ENCODE measurements around the gene ATF5.

ATF5 gene

DNA sequence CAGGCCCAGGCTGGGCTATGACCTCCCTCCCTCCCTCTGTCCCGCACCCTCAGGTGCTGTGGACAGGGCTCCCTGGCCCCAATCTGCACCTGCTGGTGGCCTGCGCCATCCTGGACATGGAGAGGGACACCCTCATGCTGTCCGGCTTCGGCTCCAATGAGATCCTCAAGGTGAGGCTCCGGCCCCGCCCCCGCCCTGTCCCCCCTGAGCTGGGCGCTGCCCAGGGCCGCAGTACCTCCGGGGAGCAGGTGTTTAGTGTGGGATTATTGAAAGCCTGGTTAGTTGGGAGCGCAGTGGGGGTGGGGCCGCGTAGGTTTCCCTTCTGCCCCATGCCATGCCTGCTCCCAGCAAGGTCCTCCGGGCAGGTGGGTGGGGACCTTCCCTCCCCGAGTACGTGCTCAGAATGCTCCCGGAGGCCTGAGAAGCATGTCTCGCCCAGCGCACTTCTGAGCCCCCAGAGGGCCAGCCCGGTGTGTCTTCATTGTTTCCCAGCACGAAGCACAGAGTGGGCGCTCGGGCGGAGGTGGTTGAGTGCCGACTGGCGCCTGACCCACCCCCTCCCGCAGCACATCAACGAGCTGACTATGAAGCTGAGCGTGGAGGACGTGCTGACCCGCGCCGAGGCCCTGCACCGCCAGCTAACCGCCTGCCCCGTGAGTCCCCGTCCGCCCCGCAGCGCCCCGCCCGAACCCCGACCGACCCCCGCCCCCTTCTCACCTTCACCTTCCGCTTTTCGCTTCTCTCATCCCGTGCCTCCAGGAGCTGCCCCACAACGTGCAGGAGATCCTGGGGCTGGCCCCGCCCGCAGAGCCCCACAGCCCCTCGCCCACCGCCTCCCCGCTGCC, 41.1 kb upstream of the ATF5 start:
- H3K4me3 ChIP-seq (ENCODE audit: low read length in 2 of 2): no peak overlapping the region
- peaks cover 10 to 16% of the 10 kb centered on the region in 2 donors for H3K27me3 ChIP-seq (ENCODE audit: control insufficient read depth in 1 of 2, insufficient read depth in 2 of 2, low read length in 2 of 2)
- H3K9ac ChIP-seq (ENCODE audit: low read length in 2 of 2): no peak overlapping the region
- peaks cover 0 to 2% of the 10 kb centered on the region in 2 donors for H3K9me3 ChIP-seq (ENCODE audit: control insufficient read depth in 2 of 2, low read length in 2 of 2)
- H3K36me3 ChIP-seq (ENCODE audit: control insufficient read depth in 2 of 2, insufficient read depth in 2 of 2, low read length in 2 of 2): peaks cover 21 to 28% of the 10 kb centered on the region in 2 donors
- H3K27ac ChIP-seq (ENCODE audit: low read length): no peak overlapping the region
- peaks cover 6% of the 10 kb centered on the region for H3K4me1 ChIP-seq (ENCODE audit: control insufficient read depth, insufficient read depth, low read length)

- Histone ChIP-seq H3K27me3 (ENCODE audit: control insufficient read depth in 1 of 2, insufficient read depth in 2 of 2, low read length in 2 of 2) (peaks cover 10 to 17% of the 10 kb centered on the region in 2 donors), H3K4me3 (ENCODE audit: low read length in 2 of 2) (no peak overlapping the region), H3K27ac (ENCODE audit: low read length) (no peak overlapping the region), H3K36me3 (ENCODE audit: control insufficient read depth in 2 of 2, insufficient read depth in 2 of 2, low read length in 2 of 2) (peaks cover 15 to 23% of the 10 kb centered on the region in 2 donors), H3K4me1 (ENCODE audit: control insufficient read depth, insufficient read depth, low read length) (peaks cover 6% of the 10 kb centered on the region), H3K9me3 (ENCODE audit: control insufficient read depth in 2 of 2, low read length in 2 of 2) (no peaks in the 10 kb centered on the region), H3K9ac (ENCODE audit: low read length in 2 of 2) (no peak overlapping the region)
These were observed 40.5 kb upstream of the ATF5 start for GRCh38 chr19:49888510-49888824.

DNA sequence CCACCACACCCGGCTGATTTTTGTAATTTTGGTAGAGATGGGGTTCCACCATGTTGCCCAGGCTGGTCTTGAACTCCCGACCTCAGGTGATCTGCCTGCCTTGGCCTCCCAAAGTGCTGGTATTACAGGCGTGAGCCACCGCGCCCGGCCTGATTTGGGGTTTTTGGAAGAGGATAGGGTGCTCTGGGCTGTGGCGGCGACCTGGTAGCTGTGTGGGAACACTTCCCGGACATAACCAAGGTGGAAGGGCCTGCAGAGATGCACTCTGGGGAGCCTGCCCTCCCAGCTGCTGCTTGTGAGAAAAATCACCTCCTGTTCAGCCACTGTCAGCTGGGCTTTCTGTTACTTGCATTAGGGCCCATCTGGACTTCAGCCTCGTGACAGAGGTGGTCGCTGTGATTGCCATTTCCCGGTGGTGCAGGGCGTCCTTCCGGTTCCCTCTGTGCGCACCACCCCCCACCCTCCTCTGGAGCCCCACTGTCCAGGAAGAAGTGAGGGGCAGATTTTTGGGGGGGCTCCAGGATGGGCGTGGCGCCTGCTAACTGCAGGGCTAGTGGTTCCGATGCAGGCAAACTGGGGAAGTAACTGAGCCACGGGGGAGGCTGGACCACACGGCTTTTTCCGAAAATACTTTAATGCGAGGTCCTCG, 39.8 kb upstream of the ATF5 start:
- no peak overlapping the region for H3K27ac ChIP-seq (ENCODE audit: low read length)
- peaks cover 8 to 16% of the 10 kb centered on the region in 2 donors for H3K36me3 ChIP-seq (ENCODE audit: control insufficient read depth in 2 of 2, insufficient read depth in 2 of 2, low read length in 2 of 2)

DNA sequence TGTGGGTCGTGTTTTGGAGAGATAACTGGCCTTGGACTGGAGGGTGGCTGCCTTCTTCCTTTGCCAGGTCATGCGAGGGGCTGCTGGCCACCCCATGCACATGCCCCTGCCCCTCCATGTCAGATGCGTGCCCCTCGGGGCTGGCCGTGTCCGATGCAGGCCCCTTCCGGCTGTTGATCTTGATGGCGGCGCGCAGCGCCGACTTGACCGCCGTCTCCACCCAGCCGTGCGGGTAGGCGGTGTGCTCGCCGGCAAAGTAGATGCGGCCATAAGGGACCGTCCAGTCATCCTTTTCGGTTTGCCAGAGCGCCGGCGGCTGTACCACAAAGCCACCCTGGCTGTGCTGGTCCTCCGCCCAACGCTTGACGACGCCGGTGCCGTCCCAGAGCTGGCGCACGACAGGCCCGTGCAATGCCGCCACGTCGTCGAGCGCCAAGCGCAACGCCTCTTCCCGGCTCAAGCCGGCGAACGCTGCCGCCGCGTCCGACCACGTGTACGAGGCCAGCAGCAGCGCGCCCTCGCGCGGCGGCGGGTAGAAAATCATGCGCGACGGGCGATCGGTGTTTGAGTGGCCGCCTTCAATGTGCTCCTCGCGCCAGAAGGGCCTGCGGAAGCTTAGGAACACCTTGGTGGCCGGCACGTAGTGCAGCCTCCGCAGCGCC, 39.2 kb upstream of the ATF5 start:
- no peak overlapping the region for H3K9ac ChIP-seq (ENCODE audit: low read length in 2 of 2)
- no peak overlapping the region for H3K27ac ChIP-seq (ENCODE audit: low read length)
- peak overlapping the region in 1 of 2 donors; percentile 35 for H3K4me3 ChIP-seq (ENCODE audit: low read length in 2 of 2)
- no peaks in the 10 kb centered on the region for H3K9me3 ChIP-seq (ENCODE audit: control insufficient read depth in 2 of 2, low read length in 2 of 2)
- H3K36me3 ChIP-seq (ENCODE audit: control insufficient read depth in 2 of 2, insufficient read depth in 2 of 2, low read length in 2 of 2): peaks cover 2 to 9% of the 10 kb centered on the region in 2 donors
- peaks cover 6% of the 10 kb centered on the region for H3K4me1 ChIP-seq (ENCODE audit: control insufficient read depth, insufficient read depth, low read length)
- H3K27me3 ChIP-seq (ENCODE audit: control insufficient read depth in 1 of 2, insufficient read depth in 2 of 2, low read length in 2 of 2): peaks cover 10 to 17% of the 10 kb centered on the region in 2 donors

More for the DNA sequence above, 39.8 kb upstream of the ATF5 start:
- Histone ChIP-seq H3K9me3 (ENCODE audit: control insufficient read depth in 2 of 2, low read length in 2 of 2) (no peaks in the 10 kb centered on the region), H3K27me3 (ENCODE audit: control insufficient read depth in 1 of 2, insufficient read depth in 2 of 2, low read length in 2 of 2) (peaks cover 10 to 17% of the 10 kb centered on the region in 2 donors), H3K4me3 (ENCODE audit: low read length in 2 of 2) (no peak overlapping the region), H3K9ac (ENCODE audit: low read length in 2 of 2) (no peak overlapping the region), H3K4me1 (ENCODE audit: control insufficient read depth, insufficient read depth, low read length) (peaks cover 6% of the 10 kb centered on the region)

DNA sequence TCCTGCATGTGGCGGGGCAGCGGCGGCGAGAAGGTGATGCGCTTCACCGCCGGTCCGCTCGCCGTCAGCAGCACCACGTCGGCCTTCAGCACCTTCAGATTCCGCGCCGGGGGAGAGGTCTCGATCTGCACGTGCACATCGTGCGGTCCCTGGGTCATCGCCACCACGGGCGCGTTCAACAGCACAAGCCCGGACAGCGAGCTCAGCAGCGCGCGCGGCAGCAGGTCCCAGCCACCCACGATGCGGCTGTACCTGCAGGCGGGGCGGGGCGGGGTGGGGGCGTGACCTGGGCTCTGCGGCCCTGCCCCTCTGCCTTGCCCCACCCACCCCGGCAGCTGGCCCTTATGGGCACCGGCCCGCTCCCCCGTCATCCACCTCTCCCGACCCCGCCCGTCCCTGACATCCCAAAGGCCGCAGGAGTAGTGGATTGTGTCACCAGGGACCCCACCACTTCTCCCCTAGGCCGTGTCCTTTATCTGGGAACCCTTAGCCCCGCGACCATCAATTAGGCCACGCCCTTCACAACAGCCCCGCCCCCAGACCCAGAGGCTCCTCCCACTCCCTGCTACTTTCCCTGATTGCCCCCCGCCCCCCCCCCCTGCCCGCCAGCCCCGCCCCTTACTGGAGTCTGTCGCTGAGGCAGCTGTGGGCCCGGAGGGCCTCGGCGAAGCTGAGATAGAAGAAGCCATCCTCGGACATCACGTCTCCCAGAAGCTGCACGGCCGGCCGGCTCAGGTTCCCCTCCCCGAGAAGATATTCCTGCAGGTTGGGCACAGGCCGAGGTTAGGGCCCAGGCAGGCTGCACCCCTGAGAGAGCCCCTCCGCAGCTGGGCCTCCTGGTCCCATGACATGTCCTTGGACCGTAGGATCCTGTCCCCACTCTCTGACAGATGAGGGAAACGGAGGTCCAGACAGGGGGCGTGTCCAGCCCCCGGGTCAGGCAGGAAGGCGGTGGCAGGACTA, 38.4 kb upstream of the ATF5 start:
- H3K4me3 ChIP-seq (ENCODE audit: low read length in 2 of 2): peak overlapping the region in 1 of 2 donors; percentile 35
- peaks cover 10 to 17% of the 10 kb centered on the region in 2 donors for H3K27me3 ChIP-seq (ENCODE audit: control insufficient read depth in 1 of 2, insufficient read depth in 2 of 2, low read length in 2 of 2)
- no peak overlapping the region for H3K27ac ChIP-seq (ENCODE audit: low read length)
- no peak overlapping the region for H3K9ac ChIP-seq (ENCODE audit: low read length in 2 of 2)
- H3K9me3 ChIP-seq (ENCODE audit: control insufficient read depth in 2 of 2, low read length in 2 of 2): no peaks in the 10 kb centered on the region
- H3K36me3 ChIP-seq (ENCODE audit: control insufficient read depth in 2 of 2, insufficient read depth in 2 of 2, low read length in 2 of 2): peaks cover 0 to 6% of the 10 kb centered on the region in 2 donors
- H3K4me1 ChIP-seq (ENCODE audit: control insufficient read depth, insufficient read depth, low read length): peaks cover 6% of the 10 kb centered on the region

DNA sequence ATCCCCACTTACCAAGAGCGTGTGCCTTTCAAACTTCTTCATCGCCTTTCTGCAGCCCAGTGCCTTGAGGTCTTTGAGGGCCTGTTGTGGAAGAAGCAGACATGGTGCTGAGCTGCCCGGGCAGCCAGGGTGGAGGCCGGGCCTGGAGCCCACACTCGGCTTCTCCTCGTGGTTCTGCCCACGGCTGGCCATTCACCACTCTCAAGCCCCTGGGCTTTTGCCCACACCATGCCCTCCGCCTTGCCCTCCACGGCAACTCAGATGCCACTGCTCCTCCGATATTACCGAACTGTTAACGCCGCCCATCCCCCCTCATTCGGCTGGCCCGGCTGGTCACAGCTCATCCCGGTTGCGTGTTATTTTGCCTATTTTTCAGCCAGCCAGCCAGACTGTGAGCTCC, 37.6 kb upstream of the ATF5 start:
- H3K27me3 ChIP-seq (ENCODE audit: control insufficient read depth in 1 of 2, insufficient read depth in 2 of 2, low read length in 2 of 2): peaks cover 10 to 17% of the 10 kb centered on the region in 2 donors
- H3K9ac ChIP-seq (ENCODE audit: low read length in 2 of 2): no peak overlapping the region
- no peaks in the 10 kb centered on the region for H3K9me3 ChIP-seq (ENCODE audit: control insufficient read depth in 2 of 2, low read length in 2 of 2)
- peaks cover 0 to 3% of the 10 kb centered on the region in 2 donors for H3K36me3 ChIP-seq (ENCODE audit: control insufficient read depth in 2 of 2, insufficient read depth in 2 of 2, low read length in 2 of 2)
- H3K4me1 ChIP-seq (ENCODE audit: control insufficient read depth, insufficient read depth, low read length): peaks cover 6% of the 10 kb centered on the region
- no peak overlapping the region for H3K27ac ChIP-seq (ENCODE audit: low read length)
- no peak overlapping the region for H3K4me3 ChIP-seq (ENCODE audit: low read length in 2 of 2)

DNA sequence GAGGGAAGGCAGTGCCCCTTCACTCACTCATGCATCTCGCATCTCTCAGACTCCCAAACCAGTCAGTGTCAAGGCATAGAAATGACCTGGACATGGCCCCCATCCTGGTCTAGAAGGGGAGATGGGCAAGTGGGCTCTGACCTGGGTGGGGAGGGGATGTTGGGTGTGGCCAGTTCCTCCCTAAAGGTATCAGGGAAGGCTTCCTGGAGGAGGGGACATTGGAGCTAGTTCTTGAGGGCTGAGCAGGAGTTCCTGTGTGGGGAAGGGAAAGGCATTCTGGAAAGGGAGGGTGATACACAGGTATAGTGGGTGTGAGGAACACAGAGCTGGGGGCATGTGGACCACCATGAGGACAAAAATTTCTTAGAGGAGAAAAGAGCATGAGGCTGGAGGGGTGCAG, 36.3 kb upstream of the ATF5 start:
- Histone ChIP-seq H3K27ac (ENCODE audit: low read length) (no peak overlapping the region), H3K36me3 (ENCODE audit: control insufficient read depth in 2 of 2, insufficient read depth in 2 of 2, low read length in 2 of 2) (peaks cover 0 to 3% of the 10 kb centered on the region in 2 donors), H3K9ac (ENCODE audit: low read length in 2 of 2) (no peak overlapping the region), H3K4me1 (ENCODE audit: control insufficient read depth, insufficient read depth, low read length) (peaks cover 18% of the 10 kb centered on the region), H3K9me3 (ENCODE audit: control insufficient read depth in 2 of 2, low read length in 2 of 2) (no peaks in the 10 kb centered on the region), H3K4me3 (ENCODE audit: low read length in 2 of 2) (no peak overlapping the region), H3K27me3 (ENCODE audit: control insufficient read depth in 1 of 2, insufficient read depth in 2 of 2, low read length in 2 of 2) (peaks cover 10 to 17% of the 10 kb centered on the region in 2 donors)

GRCh38 chr19:49894011-49894664, 34.9 kb upstream of the ATF5 start:
- H3K4me3 ChIP-seq (ENCODE audit: low read length in 2 of 2): no peak overlapping the region
- no peak overlapping the region for H3K9ac ChIP-seq (ENCODE audit: low read length in 2 of 2)
- peaks cover 19% of the 10 kb centered on the region for H3K4me1 ChIP-seq (ENCODE audit: control insufficient read depth, insufficient read depth, low read length)
- H3K27me3 ChIP-seq (ENCODE audit: control insufficient read depth in 1 of 2, insufficient read depth in 2 of 2, low read length in 2 of 2): peaks cover 10 to 17% of the 10 kb centered on the region in 2 donors
- H3K36me3 ChIP-seq (ENCODE audit: control insufficient read depth in 2 of 2, insufficient read depth in 2 of 2, low read length in 2 of 2): no peaks in the 10 kb centered on the region
- no peaks in the 10 kb centered on the region for H3K9me3 ChIP-seq (ENCODE audit: control insufficient read depth in 2 of 2, low read length in 2 of 2)
- H3K27ac ChIP-seq (ENCODE audit: low read length): no peak overlapping the region

DNA sequence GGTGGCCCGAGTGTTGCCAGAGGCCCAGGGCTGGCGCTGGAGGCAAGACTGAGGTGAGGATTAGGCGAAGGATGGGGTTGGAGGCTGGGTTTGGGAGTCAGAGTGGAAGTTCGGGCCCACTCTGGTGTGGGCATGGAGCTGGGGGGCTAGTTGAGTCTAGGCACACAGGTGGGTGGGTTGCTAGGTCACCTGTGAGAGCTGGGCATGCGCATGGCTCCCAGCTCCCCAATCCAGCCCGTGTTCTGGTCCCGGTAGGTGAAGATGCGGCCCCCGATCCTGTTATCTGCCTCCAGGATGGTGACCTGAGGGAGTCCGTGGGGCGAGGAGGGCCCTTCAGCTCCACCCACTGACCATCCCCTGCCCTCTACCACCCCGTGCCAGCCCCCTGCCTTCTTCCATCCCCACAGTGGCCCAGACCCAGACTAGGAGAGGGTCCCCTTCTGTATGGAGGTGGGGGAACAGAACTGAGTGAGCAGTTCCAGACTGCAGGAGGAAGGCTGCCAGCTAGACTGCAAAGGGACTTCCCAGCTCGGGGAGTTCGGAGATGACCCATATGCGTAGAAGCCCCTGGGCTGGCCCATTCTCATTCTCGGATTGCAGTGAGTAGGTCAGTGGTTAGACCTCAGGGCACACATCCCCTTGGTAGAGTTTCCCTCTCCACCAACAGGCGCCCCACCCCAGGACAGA, 34.0 kb upstream of the ATF5 start:
- Histone ChIP-seq H3K36me3 (ENCODE audit: control insufficient read depth in 2 of 2, insufficient read depth in 2 of 2, low read length in 2 of 2) (no peaks in the 10 kb centered on the region), H3K9me3 (ENCODE audit: control insufficient read depth in 2 of 2, low read length in 2 of 2) (no peaks in the 10 kb centered on the region)

More for the DNA sequence above, 34.0 kb upstream of the ATF5 start:
- no peak overlapping the region for H3K27ac ChIP-seq (ENCODE audit: low read length)
- H3K9ac ChIP-seq (ENCODE audit: low read length in 2 of 2): no peak overlapping the region
- peaks cover 4 to 10% of the 10 kb centered on the region in 2 donors for H3K27me3 ChIP-seq (ENCODE audit: control insufficient read depth in 1 of 2, insufficient read depth in 2 of 2, low read length in 2 of 2)
- H3K4me1 ChIP-seq (ENCODE audit: control insufficient read depth, insufficient read depth, low read length): peaks cover 17% of the 10 kb centered on the region
- no peak overlapping the region for H3K4me3 ChIP-seq (ENCODE audit: low read length in 2 of 2)

Data from stomach smooth muscle (tissue), 2 donors.